Stomach (tissue), 4 donors: ENCODE results near the gene SP3.

Experiments used
- POLR2A ChIP-seq, 4 donors: fragments of 450-650 bp; IDR thresholded peaks; one replicate each; pipeline ENCODE4 v1.6.1; 2016; ENCODE audit warnings: antibody characterized with exemption in 4 of 4, control low read depth in 2 of 4, mild to moderate bottlenecking in 1 of 4, moderate library complexity in 1 of 4
- TF ChIP-seq, protein P1 (sequence below), 7 experiments: fragments of 450-650 bp in 4 of 7; fragments of 200-600 bp in 3 of 7; sonication (generic) in 3 of 7; IDR thresholded peaks; one replicate each; pipeline ENCODE4 v1.5.1; 2016 to 2019; ENCODE audit warnings: antibody characterized with exemption in 7 of 7, control low read depth in 2 of 7, mild to moderate bottlenecking in 1 of 7

DNA sequence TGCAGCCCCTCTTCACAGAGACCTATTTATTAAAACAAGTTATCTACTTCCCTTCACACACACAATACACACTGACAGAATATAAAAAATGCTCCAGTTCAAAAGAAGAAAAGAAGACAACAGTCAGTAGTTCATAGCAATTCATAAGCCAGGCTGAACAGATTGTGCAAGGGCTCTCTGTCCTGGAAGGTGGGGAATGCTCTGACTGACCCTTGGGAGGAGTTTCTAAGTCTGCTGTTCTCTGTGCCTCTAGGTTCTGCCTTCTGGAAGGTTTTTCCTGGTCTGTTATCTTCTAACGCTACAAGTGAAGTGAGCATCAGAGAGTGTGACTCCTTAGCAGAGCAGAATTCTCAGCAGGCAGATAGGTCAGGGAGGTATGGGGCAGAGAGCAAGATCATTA lies 35.7 kb downstream of the SP3 start:
- TF ChIP-seq, protein P1, sequence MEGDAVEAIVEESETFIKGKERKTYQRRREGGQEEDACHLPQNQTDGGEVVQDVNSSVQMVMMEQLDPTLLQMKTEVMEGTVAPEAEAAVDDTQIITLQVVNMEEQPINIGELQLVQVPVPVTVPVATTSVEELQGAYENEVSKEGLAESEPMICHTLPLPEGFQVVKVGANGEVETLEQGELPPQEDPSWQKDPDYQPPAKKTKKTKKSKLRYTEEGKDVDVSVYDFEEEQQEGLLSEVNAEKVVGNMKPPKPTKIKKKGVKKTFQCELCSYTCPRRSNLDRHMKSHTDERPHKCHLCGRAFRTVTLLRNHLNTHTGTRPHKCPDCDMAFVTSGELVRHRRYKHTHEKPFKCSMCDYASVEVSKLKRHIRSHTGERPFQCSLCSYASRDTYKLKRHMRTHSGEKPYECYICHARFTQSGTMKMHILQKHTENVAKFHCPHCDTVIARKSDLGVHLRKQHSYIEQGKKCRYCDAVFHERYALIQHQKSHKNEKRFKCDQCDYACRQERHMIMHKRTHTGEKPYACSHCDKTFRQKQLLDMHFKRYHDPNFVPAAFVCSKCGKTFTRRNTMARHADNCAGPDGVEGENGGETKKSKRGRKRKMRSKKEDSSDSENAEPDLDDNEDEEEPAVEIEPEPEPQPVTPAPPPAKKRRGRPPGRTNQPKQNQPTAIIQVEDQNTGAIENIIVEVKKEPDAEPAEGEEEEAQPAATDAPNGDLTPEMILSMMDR (IDR thresholded peaks at IDR 0.05) = no peak
- no peak for TF ChIP-seq POLR2A (IDR thresholded peaks at IDR 0.05)
